OCI-LY3 (cell line): ENCODE data around the gene ZMYND10.

ENCODE experiments used
- EZH2phosphoT487 ChIP-seq: fragments of 200-600 bp; shearing (Covaris generic); IDR thresholded peaks from 2 replicates; pipeline ENCODE4 v1.6.1; 2018; ENCODE audit warnings: antibody characterized with exemption, mixed run types, low read depth
- TF ChIP-seq, protein P1 (sequence below): fragments of 200-600, 300-600 bp; sonication (generic); IDR thresholded peaks from 2 replicates; pipeline ENCODE4 v1.5.1; 2014; ENCODE audit warnings: antibody characterized with exemption, low read length, low read depth

DNA sequence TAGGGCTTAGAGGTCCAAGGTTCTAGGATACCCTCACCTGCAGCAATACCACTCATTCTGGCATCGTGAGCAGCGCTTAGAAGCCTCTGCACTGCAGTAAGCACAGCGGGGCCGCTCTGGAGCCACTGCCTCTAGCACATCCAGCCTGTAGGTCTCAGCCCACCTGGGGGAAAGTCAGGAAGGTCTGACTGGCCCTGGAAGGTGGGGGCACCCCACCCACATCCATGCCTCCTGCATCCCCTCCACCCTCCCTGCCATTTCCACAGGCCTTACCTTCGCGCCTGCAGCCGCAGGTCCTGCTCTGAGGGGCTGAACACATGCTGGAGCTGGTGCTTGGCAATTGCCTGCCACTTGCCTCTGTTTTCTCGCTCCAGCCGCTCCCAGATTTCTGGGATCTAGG, 4.0 kb downstream of the ZMYND10 start:
- TF ChIP-seq, protein P1, sequence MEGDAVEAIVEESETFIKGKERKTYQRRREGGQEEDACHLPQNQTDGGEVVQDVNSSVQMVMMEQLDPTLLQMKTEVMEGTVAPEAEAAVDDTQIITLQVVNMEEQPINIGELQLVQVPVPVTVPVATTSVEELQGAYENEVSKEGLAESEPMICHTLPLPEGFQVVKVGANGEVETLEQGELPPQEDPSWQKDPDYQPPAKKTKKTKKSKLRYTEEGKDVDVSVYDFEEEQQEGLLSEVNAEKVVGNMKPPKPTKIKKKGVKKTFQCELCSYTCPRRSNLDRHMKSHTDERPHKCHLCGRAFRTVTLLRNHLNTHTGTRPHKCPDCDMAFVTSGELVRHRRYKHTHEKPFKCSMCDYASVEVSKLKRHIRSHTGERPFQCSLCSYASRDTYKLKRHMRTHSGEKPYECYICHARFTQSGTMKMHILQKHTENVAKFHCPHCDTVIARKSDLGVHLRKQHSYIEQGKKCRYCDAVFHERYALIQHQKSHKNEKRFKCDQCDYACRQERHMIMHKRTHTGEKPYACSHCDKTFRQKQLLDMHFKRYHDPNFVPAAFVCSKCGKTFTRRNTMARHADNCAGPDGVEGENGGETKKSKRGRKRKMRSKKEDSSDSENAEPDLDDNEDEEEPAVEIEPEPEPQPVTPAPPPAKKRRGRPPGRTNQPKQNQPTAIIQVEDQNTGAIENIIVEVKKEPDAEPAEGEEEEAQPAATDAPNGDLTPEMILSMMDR, result no peak
- TF ChIP-seq EZH2phosphoT487, result no peak
